HG02852 (cell line): Measurements from ENCODE around the gene AK5.

ENCODE experiments used
- ATAC-seq: cut with Tn5 transposase; IDR thresholded peaks from one replicate; pipeline ENCODE4 v1.9.1; 2021; ENCODE audit warnings: mild to moderate bottlenecking, moderate library complexity; ENCODE audit not compliant: unreplicated experiment

The AK5 gene

GRCh38 chr1:77538956-77539518 lies 257.2 kb downstream of the AK5 start:
- ATAC-seq, result peak; percentile 42

- no peak for ATAC-seq
Measured at GRCh38 chr1:77539519-77540142, 257.8 kb downstream of the AK5 start.

DNA sequence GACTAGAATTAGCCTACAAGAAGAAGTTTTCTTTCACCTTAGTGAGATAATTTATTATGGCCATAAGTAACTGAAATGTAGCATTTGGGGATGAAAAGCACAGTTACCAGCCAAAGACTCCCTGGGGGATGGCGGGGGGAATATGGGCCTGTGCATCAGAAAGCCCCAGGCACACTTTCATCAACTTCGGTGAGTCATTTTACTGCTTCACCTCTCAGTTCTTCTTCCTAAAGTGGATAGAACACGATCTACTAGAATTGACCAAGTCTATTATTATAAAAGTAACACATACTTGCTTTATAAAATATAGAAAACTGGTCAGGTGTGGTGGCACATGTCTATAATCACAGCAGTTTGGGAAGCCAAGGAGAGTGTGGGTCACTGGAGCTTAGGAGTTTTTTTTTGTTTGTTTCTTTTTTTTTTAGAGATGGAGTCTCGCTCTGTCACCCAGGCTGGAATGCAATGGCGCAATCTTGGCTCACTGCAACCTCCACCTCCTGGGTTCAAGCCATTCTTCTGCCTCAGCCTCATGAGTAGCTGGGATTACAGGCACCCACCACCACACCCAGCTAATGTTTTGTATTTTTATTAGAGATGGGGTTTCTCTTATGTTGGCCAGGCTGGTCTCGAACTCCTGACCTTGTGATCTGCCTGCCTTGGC lies 258.8 kb downstream of the AK5 start:
- ATAC-seq, result peak; percentile 50

DNA sequence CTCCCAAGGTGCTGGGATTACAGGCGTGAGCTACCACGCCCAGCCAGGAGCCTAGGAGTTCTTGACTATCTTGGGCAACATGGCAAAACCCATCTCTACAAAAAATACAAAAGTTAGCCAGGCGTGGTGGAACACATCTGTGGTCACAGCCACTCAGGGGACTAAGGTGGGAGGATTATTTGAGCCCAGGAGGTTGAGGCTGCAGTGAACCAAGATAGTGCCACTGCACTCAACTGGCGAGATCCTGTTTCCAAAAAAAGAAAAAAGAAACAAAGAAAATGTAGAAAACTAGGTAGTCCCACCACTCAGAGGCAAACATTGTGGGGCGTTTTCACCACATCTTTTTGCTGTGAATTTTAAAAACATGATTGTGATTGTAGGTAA lies 259.3 kb downstream of the AK5 start:
- ATAC-seq, result peak; percentile 44

DNA sequence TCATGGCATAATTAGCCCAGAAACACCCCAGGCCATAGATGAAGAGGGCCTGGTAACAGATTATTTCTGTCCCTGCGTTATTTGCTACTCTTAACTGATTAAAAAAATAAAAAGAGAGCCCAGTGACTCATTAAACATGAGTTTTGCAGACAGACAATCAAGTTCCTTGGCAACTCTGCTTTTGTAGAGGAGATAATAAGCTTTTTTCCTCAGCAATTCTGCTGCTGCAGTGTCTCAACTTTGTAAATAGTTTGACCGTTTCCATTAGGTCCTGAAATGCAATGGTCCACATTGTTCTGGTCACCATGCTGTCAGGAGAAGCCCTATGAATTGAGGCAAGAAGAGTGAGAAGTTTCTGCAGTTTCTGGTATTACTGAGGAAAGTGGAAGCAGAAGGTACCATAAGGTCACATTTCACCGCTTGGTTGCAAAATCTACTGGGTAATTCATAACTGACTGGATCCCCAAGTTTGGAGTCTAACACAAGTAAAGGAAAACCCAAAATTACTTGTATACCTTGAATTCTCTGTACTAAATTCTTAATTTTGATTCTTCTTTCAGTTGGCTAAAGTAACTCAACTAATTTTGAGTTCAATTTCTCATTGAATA lies 261.1 kb downstream of the AK5 start:
- ATAC-seq, result no peak

- no peak for ATAC-seq
Measured at GRCh38 chr1:77543822-77544448, 262.1 kb downstream of the AK5 start.

DNA sequence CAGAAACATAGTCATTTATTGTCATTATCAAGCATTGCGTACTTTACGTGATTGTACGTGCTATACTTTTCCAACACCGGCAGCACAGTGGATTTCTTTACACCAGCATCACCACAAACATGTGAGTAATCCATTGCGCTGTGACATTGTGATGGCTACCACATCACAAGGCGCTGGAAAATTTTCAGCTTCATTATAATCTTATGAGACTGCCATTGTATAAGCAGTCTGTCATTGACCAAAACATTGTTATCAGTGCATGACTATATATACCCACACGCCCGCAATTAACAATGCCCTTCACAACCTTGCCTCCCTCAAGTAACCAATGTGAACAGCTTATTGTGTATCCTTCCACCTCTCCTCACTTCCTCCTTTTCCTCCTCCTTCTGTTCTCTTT lies 263.0 kb downstream of the AK5 start:
- no peak for ATAC-seq

GRCh38 chr1:77545970-77546369 lies 264.2 kb downstream of the AK5 start:
- ATAC-seq, result no peak

DNA sequence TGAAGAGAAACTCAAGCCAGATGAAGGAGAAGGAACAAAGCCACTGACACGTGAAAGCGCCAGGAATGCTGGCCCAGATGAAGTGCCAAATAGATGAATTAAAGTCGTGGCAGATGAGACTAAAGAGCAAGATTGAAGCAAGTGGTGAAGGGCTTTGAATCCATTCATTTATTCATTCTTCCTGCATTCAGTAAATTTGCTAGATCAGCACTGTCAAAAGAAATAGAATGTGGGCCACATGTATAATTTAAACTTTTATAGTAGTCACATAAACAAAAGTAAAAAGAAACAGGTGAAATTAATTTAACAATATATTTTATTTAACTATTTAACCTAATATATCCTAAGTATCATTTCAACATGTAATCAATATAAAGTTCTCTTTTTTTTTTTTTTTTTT lies 265.1 kb downstream of the AK5 start:
- ATAC-seq, result no peak

DNA sequence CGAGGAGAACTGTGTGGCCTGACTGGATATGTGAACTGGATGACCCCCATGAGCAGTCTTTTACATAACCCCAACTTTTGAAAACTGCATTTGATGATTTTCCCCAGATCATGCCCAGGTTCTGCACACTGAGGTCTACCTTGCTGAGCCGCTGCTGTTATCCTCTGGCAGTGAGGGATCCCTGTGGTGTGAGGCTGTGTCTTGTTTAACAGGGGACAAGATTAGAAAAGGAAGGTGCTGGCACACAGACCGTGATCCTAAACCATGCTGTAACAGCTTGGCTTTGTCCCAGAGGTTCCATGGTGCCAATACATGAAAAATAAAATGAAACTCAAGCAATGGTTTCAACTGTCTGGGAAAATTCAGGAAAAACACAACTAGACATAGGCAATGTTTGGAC lies 266.5 kb downstream of the AK5 start:
- ATAC-seq, result no peak

DNA sequence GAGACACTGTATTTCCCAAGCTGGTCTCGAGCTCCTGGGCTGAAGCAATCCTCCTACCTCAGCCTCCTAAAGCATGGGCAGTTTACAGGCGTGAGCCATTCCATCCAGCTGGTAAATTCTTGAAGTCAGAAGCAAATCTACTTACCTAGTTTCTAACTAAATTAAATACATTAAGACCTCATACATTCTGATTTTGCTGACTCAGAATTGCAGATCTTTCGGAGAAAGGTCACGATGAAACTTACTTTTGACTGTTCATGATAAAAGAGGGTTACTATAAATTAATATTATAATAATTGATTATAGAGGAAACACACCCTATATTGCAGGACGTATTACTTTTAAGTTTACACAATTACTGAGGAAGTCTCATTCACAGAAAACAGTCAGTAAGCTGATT lies 268.3 kb downstream of the AK5 start:
- ATAC-seq, result no peak

DNA sequence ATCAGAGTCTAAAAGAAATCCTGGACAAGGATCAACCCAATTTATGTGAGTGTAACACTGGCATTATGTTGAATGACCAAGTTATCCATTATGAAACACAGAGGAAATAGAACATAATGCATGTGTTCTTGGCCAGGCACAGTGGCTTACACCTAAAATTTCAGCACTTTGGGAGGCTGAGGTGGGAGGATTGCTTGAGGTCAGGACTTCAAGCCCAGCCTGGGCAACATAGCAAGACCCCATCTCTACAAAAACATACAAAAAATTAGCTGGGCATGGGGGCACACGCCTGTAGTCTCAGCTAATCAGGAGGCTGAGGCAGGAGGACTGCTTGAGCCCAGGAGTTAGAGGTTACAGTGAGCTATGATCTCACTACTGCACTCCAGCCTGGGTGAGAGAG lies 270.8 kb downstream of the AK5 start:
- ATAC-seq, result no peak

GRCh38 chr1:77553568-77554291 lies 271.9 kb downstream of the AK5 start:
- no peak for ATAC-seq

- ATAC-seq, result no peak
Measured at GRCh38 chr1:77556045-77556444, 274.2 kb downstream of the AK5 start.

DNA sequence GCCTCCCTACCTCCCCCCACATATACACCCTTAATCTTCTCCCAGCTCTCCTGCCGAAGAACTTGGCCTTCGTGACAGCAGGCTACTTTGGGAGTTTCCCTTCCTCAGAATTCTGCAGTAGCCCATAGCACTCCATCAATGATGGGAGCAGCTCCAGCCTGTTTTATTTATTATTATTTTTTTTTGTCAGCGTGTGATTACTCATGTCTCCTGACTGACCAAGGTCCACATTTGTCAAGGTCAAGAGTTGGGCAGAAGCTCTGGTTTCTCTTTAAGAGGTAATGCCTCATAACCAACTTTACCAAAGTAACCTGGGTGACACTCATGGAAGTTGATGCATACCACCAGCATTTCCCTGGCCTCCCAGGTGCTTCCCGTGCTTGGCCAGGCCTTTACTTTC lies 275.2 kb downstream of the AK5 start:
- ATAC-seq, result no peak

DNA sequence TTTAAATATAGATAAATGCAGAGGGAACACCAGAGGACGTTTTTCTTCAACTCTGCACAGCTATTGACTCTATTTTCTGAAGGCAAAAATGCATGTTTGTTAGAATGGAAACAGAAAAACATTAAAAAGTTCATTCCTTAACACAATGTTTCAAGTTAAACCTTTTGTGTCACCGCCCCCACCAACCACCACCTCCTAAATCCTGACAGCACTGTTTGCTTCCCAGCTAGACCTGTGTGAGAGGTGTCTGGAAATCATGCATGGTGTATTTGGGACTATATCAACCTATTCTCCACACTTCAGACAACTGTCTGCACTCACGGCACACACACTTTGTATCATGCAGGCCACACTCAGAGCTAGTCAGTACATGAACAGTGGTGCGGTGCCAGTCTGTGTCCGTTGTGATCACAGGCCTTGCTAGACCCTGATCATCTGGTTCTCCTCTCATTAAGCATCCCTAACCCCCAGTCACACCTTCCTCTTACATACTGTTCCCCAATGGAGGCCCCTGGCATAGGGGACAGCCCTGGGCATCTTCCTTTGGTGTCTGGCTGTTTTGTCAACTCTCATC lies 276.9 kb downstream of the AK5 start:
- no peak for ATAC-seq

DNA sequence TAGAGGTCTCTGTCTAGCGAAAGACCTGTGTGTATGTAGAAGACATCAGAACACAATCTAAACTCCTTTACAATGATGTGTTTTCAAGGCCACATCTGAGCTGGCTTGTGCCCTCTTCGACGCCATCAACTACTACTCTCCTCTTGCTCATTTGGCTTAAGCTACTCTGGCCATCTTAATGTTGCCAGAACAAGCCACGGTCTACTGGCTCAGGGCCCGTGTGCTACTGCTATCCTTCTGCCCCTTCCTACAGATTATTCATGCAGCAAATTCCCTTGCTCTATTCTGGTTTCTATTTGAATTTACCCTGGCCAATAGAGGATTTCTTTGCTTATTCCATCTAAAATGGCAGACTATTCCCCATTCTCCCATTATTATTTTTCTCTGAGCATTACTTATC lies 278.9 kb downstream of the AK5 start:
- no peak for ATAC-seq

DNA sequence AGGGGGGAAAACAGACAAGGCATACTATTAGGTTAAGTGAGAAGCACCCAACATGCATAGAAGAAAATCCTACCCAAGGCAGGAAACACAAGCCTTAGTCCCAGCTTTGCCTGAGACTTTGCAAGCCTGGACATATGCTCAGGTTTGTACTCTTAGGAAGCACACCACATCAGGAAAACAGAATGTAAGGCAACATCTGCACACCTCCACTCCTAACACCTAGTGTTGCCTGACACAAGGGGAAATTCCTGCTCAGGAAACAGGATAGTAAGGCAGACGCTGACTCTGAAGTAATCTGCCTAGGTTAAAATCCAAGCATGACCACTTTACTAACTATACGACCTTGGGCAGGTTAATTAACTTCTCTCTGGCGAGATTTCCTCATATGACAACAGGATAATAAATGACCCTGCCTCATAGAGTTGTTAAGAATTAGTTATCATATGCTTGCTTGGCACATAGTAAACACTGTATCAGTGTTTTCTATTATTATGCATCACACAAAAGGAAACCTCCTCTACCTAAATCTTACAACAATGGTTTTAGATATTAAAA lies 280.9 kb downstream of the AK5 start:
- no peak for ATAC-seq

DNA sequence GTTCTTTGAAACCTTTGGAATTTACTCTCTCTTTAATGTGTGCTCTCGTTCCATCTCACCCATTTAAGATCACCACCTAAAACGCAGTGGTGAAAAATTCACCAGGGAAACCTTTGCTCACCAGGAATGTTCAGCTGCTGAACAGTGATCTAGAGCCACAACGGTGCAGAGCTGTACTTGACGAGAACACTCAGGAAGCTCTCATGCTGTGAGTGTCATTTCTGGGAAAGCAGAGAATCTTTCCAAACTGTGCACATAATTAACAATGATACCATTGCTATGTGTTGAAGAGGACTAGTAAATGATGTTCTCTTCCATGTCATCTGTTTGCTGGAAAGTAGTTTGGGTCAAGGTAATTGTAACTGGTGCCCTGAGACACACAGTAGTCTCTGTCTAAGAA lies 283.5 kb downstream of the AK5 start:
- no peak for ATAC-seq

DNA sequence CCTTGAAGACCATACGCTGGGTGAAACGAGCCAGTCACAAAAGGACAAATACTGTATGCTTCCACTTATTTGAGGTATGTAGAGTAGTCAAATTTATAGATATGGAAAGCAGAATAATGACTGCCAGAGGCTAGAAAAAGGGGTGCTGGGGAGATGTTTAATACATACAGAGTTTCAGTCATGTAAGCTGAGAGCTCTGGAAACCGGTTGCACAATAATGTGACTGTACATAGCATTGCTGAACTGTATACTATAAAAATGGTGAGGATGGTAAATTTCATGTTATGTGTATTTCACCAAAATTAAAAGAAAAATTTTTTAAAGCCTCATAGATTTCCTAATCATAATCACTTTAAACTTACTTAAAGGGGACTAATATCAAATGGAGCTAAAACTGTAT lies 289.8 kb downstream of the AK5 start:
- no peak for ATAC-seq

DNA sequence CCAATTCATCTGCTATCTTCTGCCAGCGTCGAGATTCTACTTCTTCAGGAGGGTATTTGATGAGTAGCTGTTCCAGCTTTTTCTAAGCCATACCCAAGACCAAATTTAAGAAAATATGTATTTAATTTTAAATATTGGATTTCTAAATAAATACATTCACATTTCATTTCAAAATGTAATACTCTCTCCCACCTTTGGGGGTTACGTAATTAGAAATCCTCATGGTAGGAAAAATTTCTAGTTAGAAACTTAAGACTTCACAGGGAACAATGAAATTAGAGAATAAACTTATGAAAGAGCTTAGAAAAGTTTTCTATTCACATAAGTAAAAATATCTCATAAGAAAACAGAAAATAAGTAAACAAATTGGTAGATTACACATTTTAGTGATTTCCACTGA lies 297.7 kb downstream of the AK5 start:
- no peak for ATAC-seq
